CD14-positive monocyte (primary cell): Measurements from ENCODE around the gene CLDND1. TPM values are rescaled to one million over a fixed set of nuclear protein-coding genes. Genes with fewer than 3 reads are reported as not detected.
A peak's percentile ranks its signal among the peaks of the same experiment; 100 is the strongest.

Experiments
- DNase-seq, 3 donors: peaks; one replicate each; pipeline ENCODE4 v3.0.0-alpha.2; 2011 to 2022
- H2AFZ ChIP-seq: 2 replicates; pipeline ENCODE4 v1.6.0; 2012; ENCODE audit warnings: mild to moderate bottlenecking, low read depth, low read length, inconsistent platforms; ENCODE audit not compliant: insufficient read depth, poor library complexity, severe bottlenecking
- H3K27ac ChIP-seq, 2 donors: 1 replicate in 1 of 2; 2 replicates in 1 of 2; pipeline ENCODE4 v1.5.1; 2012 to 2013; ENCODE audit warnings: low read length in 2 of 2, control low read depth in 1 of 2, inconsistent platforms in 1 of 2, low read depth in 1 of 2, mild to moderate bottlenecking in 1 of 2
- H3K27me3 ChIP-seq, 2 donors: one replicate each; pipeline versions ENCODE4 v1.6.0 to v1.6.1; 2011 to 2013; ENCODE audit warnings: low read length in 2 of 2; ENCODE audit not compliant: control insufficient read depth in 2 of 2, insufficient read depth in 2 of 2
- H3K36me3 ChIP-seq, 2 donors: replicated peaks in 1 of 2; 1 replicate in 1 of 2; 2 replicates in 1 of 2; pipeline versions ENCODE4 v1.5.1 to v1.6.1; 2012 to 2013; ENCODE audit warnings: low read length in 2 of 2, control low read depth in 1 of 2, inconsistent platforms in 1 of 2, mild to moderate bottlenecking in 1 of 2; ENCODE audit not compliant: insufficient read depth in 2 of 2, control insufficient read depth in 1 of 2
- H3K4me1 ChIP-seq, 2 donors: 1 replicate in 1 of 2; 2 replicates in 1 of 2; pipeline versions ENCODE4 v1.5.1 to v1.6.1; 2012 to 2013; ENCODE audit warnings: low read length in 2 of 2, control low read depth in 1 of 2, inconsistent platforms in 1 of 2, mild to moderate bottlenecking in 1 of 2, moderate library complexity in 1 of 2; ENCODE audit not compliant: insufficient read depth in 2 of 2, control insufficient read depth in 1 of 2
- H3K4me2 ChIP-seq: replicated peaks from 2 replicates; pipeline ENCODE3; 2012; ENCODE audit warnings: low read length, moderate library complexity, mild to moderate bottlenecking; ENCODE audit not compliant: poor library complexity, severe bottlenecking; ENCODE audit errors: extremely low read depth
- H3K4me3 ChIP-seq, 3 experiments: fragments of 200-600 bp in 1 of 3; sonication (generic) in 1 of 3; replicated peaks in 1 of 3; 1 replicate in 2 of 3; 2 replicates in 1 of 3; pipeline ENCODE4 v1.5.1; 2011 to 2013; ENCODE audit warnings: low read length in 3 of 3, mild to moderate bottlenecking in 3 of 3, control low read depth in 2 of 3, low read depth in 2 of 3, inconsistent platforms in 1 of 3, moderate library complexity in 1 of 3
- H3K79me2 ChIP-seq: 2 replicates; pipeline ENCODE4 v1.6.0; 2012; ENCODE audit warnings: mild to moderate bottlenecking, control low read depth, inconsistent platforms, low read length, moderate library complexity; ENCODE audit not compliant: insufficient read depth
- H3K9ac ChIP-seq: 2 replicates; pipeline ENCODE4 v1.6.0; 2017; ENCODE audit warnings: low read length, mild to moderate bottlenecking; ENCODE audit not compliant: insufficient read depth, poor library complexity, severe bottlenecking
- H3K9me3 ChIP-seq, 2 donors: replicated peaks in 1 of 2; 1 replicate in 1 of 2; 2 replicates in 1 of 2; pipeline versions ENCODE4 v1.5.1 to v1.6.1; 2012 to 2013; ENCODE audit warnings: low read length in 2 of 2, control low read depth in 1 of 2; ENCODE audit not compliant: control insufficient read depth in 1 of 2, insufficient read depth in 1 of 2
- H4K20me1 ChIP-seq: 2 replicates; pipeline ENCODE4 v1.6.0; 2012; ENCODE audit warnings: mild to moderate bottlenecking, low read length, control low read depth, moderate library complexity; ENCODE audit not compliant: insufficient read depth
- H3K27ac Mint-ChIP-seq, 7 donors: one replicate each; pipeline ENCODE4 v1.8.0; 2020; ENCODE audit warnings: mild to moderate bottlenecking in 7 of 7, mixed read lengths in 7 of 7, moderate library complexity in 6 of 7, inconsistent platforms in 2 of 7
- H3K27me3 Mint-ChIP-seq, 3 donors: one replicate each; pipeline ENCODE4 v1.8.0; 2021 to 2022; ENCODE audit warnings: low read depth in 3 of 3, mild to moderate bottlenecking in 3 of 3, mixed read lengths in 3 of 3, moderate library complexity in 3 of 3, inconsistent platforms in 1 of 3
- H3K36me3 Mint-ChIP-seq, 2 donors: one replicate each; pipeline ENCODE4 v1.8.0; 2020; ENCODE audit warnings: mixed read lengths in 2 of 2, inconsistent platforms in 1 of 2, mild to moderate bottlenecking in 1 of 2
- H3K4me1 Mint-ChIP-seq: one replicate; pipeline ENCODE4 v1.8.0; 2020; ENCODE audit warnings: mild to moderate bottlenecking, mixed read lengths
- H3K4me3 Mint-ChIP-seq, 2 donors: one replicate each; pipeline ENCODE4 v1.8.0; 2020; ENCODE audit warnings: mild to moderate bottlenecking in 2 of 2, mixed read lengths in 2 of 2, moderate library complexity in 1 of 2
- H3K9me3 Mint-ChIP-seq, 7 donors: one replicate each; pipeline ENCODE4 v1.8.0; 2020 to 2022; ENCODE audit warnings: mixed read lengths in 7 of 7, mild to moderate bottlenecking in 6 of 7, moderate library complexity in 6 of 7, inconsistent platforms in 2 of 7
- WGBS: methylation state at CpG from one replicate; pipeline ENCODE4 v1.1.5; 2013; ENCODE audit warnings: missing lambda C conversion rate; ENCODE audit not compliant: insufficient coverage; 5-methylcytosine and 5-hydroxymethylcytosine counted together
- intact Hi-C, 2 donors: fragments of 100-400 bp; cut with micrococcal nuclease; formaldehyde crosslinking; loops; one replicate each; pipeline versions ENCODE4 v1.15.0 to v1.15.1; 2023
- polyA plus RNA-seq, 3 donors: library from polyadenylated mRNA; depleted of rRNA in 1 of 3; unstranded in 2 of 3; stranded (reverse) in 1 of 3; fragments of 300-500 nt in 2 of 3; fragments of >200 nt in 1 of 3; fragmentation: Illumina TruSeq in 2 of 3; gene quantifications; 1 replicate in 2 of 3; 2 replicates in 1 of 3; pipeline ENCODE4 v1.2.3, GENCODE V29; 2012 to 2021
- TF ChIP-seq, protein P1 (sequence below): fragments of 200-600 bp; IDR thresholded peaks from one replicate; pipeline ENCODE4 v1.8.0; 2022; ENCODE audit warnings: antibody characterized with exemption, mild to moderate bottlenecking

CLDND1 gene
- polyA plus RNA-seq, 3 donors, result 65.3 to 91.8 (median 76.0) TPM

GRCh38 chr3:98567666-98568270, 45.1 kb upstream of the CLDND1 start:
- intact Hi-C loops, result no loop called here
- Histone ChIP-seq H3K27me3 (no peaks in the 10 kb centered on the region), H3K9ac (no peak overlapping the region), H3K4me3 (no peak overlapping the region), H3K79me2 (no peaks in the 10 kb centered on the region), H3K36me3 (no peaks in the 10 kb centered on the region), H3K4me1 (peaks cover 25 to 35% of the 10 kb centered on the region in 2 donors), H3K27ac (peak overlapping the region in 1 of 2 donors; percentile 12), H2AFZ (peak overlapping the region; percentile 37), H4K20me1 (no peaks in the 10 kb centered on the region), H3K4me2 (no peak overlapping the region), H3K9me3 (no peaks in the 10 kb centered on the region)
- peaks cover 0 to 5% (median 2%) of the 10 kb centered on the region in 7 donors for H3K9me3 Mint-ChIP-seq
- TF ChIP-seq, protein P1, sequence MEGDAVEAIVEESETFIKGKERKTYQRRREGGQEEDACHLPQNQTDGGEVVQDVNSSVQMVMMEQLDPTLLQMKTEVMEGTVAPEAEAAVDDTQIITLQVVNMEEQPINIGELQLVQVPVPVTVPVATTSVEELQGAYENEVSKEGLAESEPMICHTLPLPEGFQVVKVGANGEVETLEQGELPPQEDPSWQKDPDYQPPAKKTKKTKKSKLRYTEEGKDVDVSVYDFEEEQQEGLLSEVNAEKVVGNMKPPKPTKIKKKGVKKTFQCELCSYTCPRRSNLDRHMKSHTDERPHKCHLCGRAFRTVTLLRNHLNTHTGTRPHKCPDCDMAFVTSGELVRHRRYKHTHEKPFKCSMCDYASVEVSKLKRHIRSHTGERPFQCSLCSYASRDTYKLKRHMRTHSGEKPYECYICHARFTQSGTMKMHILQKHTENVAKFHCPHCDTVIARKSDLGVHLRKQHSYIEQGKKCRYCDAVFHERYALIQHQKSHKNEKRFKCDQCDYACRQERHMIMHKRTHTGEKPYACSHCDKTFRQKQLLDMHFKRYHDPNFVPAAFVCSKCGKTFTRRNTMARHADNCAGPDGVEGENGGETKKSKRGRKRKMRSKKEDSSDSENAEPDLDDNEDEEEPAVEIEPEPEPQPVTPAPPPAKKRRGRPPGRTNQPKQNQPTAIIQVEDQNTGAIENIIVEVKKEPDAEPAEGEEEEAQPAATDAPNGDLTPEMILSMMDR, result no peak
- no peak overlapping the region for H3K4me3 Mint-ChIP-seq
- no peak overlapping the region for H3K27ac Mint-ChIP-seq
- 88% methylated on average over 1 of the region's 2 CpGs for WGBS
- DNase-seq, result no peak
- peaks cover 0 to 5% (median 0%) of the 10 kb centered on the region in 3 donors for H3K27me3 Mint-ChIP-seq
- peaks cover 37% of the 10 kb centered on the region for H3K4me1 Mint-ChIP-seq
- no peaks in the 10 kb centered on the region for H3K36me3 Mint-ChIP-seq

DNA sequence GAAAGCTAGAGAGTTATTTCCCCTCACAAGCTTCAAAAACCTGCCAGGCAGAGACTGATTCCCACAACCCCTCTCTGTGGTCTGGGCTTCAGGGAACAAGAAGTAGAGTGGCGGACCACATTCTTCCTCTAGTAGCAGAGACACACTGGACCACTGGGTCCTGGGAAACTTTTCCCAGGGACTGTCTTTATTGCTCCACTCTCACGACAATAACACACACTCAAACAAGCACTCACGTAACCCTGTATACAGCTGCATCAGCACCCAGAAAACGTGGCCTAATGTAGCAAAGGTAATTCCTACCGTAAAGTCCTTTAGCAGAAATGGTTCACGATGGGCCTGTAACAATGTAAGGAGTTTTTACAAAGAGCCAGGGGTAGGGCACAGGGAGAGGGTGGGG, 43.1 kb upstream of the CLDND1 start:
- H4K20me1 ChIP-seq, result no peaks in the 10 kb centered on the region
- Mint-ChIP-seq H3K4me3 (no peak overlapping the region), H3K27me3 (peaks cover 0 to 3% (median 0%) of the 10 kb centered on the region in 3 donors), H3K4me1 (peaks cover 50% of the 10 kb centered on the region), H3K36me3 (no peaks in the 10 kb centered on the region), H3K9me3 (peaks cover 0 to 5% (median 2%) of the 10 kb centered on the region in 7 donors), H3K27ac (peak overlapping the region in 3 of 7 donors; percentile 31 to 56 (median 42))
- no peak overlapping the region for H3K4me2 ChIP-seq
- no peak overlapping the region for H3K4me3 ChIP-seq
- WGBS, result 67% methylated on average over 4 of the region's 6 CpGs
- no peak overlapping the region for H3K9ac ChIP-seq
- peak overlapping the region; percentile 11 for H2AFZ ChIP-seq
- DNase-seq, result no peak
- H3K27me3 ChIP-seq, result no peaks in the 10 kb centered on the region
- H3K9me3 ChIP-seq, result no peaks in the 10 kb centered on the region
- H3K27ac ChIP-seq, result no peak overlapping the region
- TF ChIP-seq, protein P1, result no peak
- intact Hi-C loops, result no loop called here
- no peaks in the 10 kb centered on the region for H3K36me3 ChIP-seq
- H3K4me1 ChIP-seq, result peaks cover 38 to 47% of the 10 kb centered on the region in 2 donors
- no peaks in the 10 kb centered on the region for H3K79me2 ChIP-seq
